ENCODE data around the gene CCNDBP1.

GRCh38 chr15:43225201-43225949 lies 40.2 kb downstream of the CCNDBP1 start:
- TF ChIP-seq CTCF (IDR thresholded peaks at IDR 0.05; ENCODE audit: borderline replicate concordance, extremely low read depth, low read length, poor library complexity, severe bottlenecking) (peak; percentile 79), EZH2 (IDR thresholded peaks at IDR 0.05; ENCODE audit: borderline replicate concordance, low read depth, low read length, severe bottlenecking) (no peak)

Measured in DND-41 (cell line).